Mesenchymal stem cell (in vitro differentiated cells and primary cell): Measurements from ENCODE around the gene SLC8A1.
A peak's percentile ranks its signal among the peaks of the same experiment; 100 is the strongest.

Experiments used
- DNase-seq: peaks from one replicate; pipeline ENCODE4 v3.0.0-alpha.2; 2013
- H2AFZ ChIP-seq: one replicate; pipeline ENCODE4 v1.6.1; 2013; ENCODE audit warnings: low read depth, mild to moderate bottlenecking, control low read depth, inconsistent platforms, low read length, moderate library complexity
- H2AK5ac ChIP-seq: 2 replicates; pipeline ENCODE4 v1.6.1; 2013; ENCODE audit warnings: low read length, moderate library complexity, mild to moderate bottlenecking, inconsistent platforms; ENCODE audit not compliant: severe bottlenecking
- H2BK120ac ChIP-seq: one replicate; pipeline ENCODE4 v1.6.1; 2013; ENCODE audit warnings: low read depth, mild to moderate bottlenecking, inconsistent platforms, low read length, moderate library complexity
- H2BK12ac ChIP-seq, 2 experiments: one replicate each; pipeline ENCODE4 v1.6.1; 2013; ENCODE audit warnings: inconsistent platforms in 2 of 2, low read length in 2 of 2, mild to moderate bottlenecking in 2 of 2, moderate library complexity in 2 of 2, control low read depth in 1 of 2
- H2BK15ac ChIP-seq: one replicate; pipeline ENCODE4 v1.6.1; 2013; ENCODE audit warnings: mild to moderate bottlenecking, low read depth, inconsistent platforms; ENCODE audit not compliant: poor library complexity, severe bottlenecking
- H2BK5ac ChIP-seq: 2 replicates; pipeline ENCODE4 v1.6.1; 2013; ENCODE audit warnings: low read depth, mild to moderate bottlenecking, low read length, control low read depth, inconsistent platforms; ENCODE audit not compliant: poor library complexity, severe bottlenecking
- H3K14ac ChIP-seq, 2 experiments: one replicate each; pipeline ENCODE4 v1.6.1; 2013; ENCODE audit warnings: inconsistent platforms in 2 of 2, low read length in 2 of 2, control low read depth in 1 of 2, mild to moderate bottlenecking in 1 of 2, moderate library complexity in 1 of 2
- H3K18ac ChIP-seq, 2 experiments: one replicate each; pipeline ENCODE4 v1.6.1; 2013; ENCODE audit warnings: inconsistent platforms in 2 of 2, low read length in 2 of 2, control low read depth in 1 of 2, low read depth in 1 of 2, mild to moderate bottlenecking in 1 of 2
- H3K23ac ChIP-seq, 2 experiments: one replicate each; pipeline ENCODE4 v1.6.1; 2013; ENCODE audit warnings: inconsistent platforms in 2 of 2, low read length in 2 of 2, mild to moderate bottlenecking in 2 of 2, moderate library complexity in 2 of 2, control low read depth in 1 of 2
- H3K27ac ChIP-seq: 2 replicates; pipeline ENCODE4 v1.5.1; 2013; ENCODE audit warnings: mild to moderate bottlenecking, moderate library complexity, low read length, control low read depth, inconsistent platforms; ENCODE audit not compliant: poor library complexity, severe bottlenecking
- H3K27me3 ChIP-seq, 2 experiments: 2 replicates each; pipeline versions ENCODE4 v1.6.1 to v1.7.0; 2013; ENCODE audit warnings: low read length in 2 of 2, mild to moderate bottlenecking in 2 of 2, moderate library complexity in 2 of 2, control low read depth in 1 of 2, inconsistent platforms in 1 of 2; ENCODE audit not compliant: control insufficient read depth in 1 of 2, insufficient read depth in 1 of 2
- H3K36me3 ChIP-seq, 2 experiments: 2 replicates each; pipeline versions ENCODE4 v1.6.1 to v1.7.0; 2013; ENCODE audit warnings: low read length in 2 of 2, control low read depth in 1 of 2, inconsistent platforms in 1 of 2, low read depth in 1 of 2, mild to moderate bottlenecking in 1 of 2; ENCODE audit not compliant: insufficient read depth in 2 of 2, control insufficient read depth in 1 of 2
- H3K4ac ChIP-seq, 2 experiments: one replicate each; pipeline ENCODE4 v1.6.1; 2013; ENCODE audit warnings: inconsistent platforms in 2 of 2, low read length in 2 of 2, mild to moderate bottlenecking in 2 of 2, moderate library complexity in 2 of 2, control low read depth in 1 of 2, low read depth in 1 of 2
- H3K4me1 ChIP-seq: 2 replicates; pipeline ENCODE4 v1.6.1; 2013; ENCODE audit warnings: low read depth, low read length, control low read depth; ENCODE audit not compliant: control insufficient read depth, insufficient read depth
- H3K4me2 ChIP-seq: 2 replicates; pipeline ENCODE4 v1.6.1; 2013; ENCODE audit warnings: low read length, mild to moderate bottlenecking, inconsistent platforms; ENCODE audit not compliant: poor library complexity, severe bottlenecking
- H3K4me3 ChIP-seq, 2 experiments: 2 replicates each; pipeline versions ENCODE4 v1.5.1 to v1.7.0; 2013; ENCODE audit warnings: low read length in 2 of 2, mild to moderate bottlenecking in 2 of 2, control low read depth in 1 of 2, low read depth in 1 of 2; ENCODE audit not compliant: insufficient read depth in 1 of 2
- H3K79me1 ChIP-seq: replicated peaks from 2 replicates; pipeline ENCODE4 v1.6.1; 2013; ENCODE audit warnings: mild to moderate bottlenecking, control low read depth, low read length, inconsistent platforms; ENCODE audit not compliant: poor library complexity, severe bottlenecking
- H3K9ac ChIP-seq: 2 replicates; pipeline ENCODE4 v1.7.0; 2013; ENCODE audit warnings: mild to moderate bottlenecking, low read length, moderate library complexity
- H3K9me3 ChIP-seq: 2 replicates; pipeline ENCODE4 v1.7.0; 2013; ENCODE audit warnings: mild to moderate bottlenecking, low read length; ENCODE audit not compliant: control insufficient read depth
- H4K8ac ChIP-seq: one replicate; pipeline ENCODE4 v1.6.1; 2013; ENCODE audit warnings: inconsistent platforms, mild to moderate bottlenecking, low read length, moderate library complexity
- H4K91ac ChIP-seq: one replicate; pipeline ENCODE4 v1.6.1; 2013; ENCODE audit warnings: mild to moderate bottlenecking, low read length, inconsistent platforms
- WGBS: methylation state at CpG from one replicate; pipeline ENCODE4 v1.1.7; 2013; ENCODE audit warnings: mixed read lengths; 5-methylcytosine and 5-hydroxymethylcytosine counted together

SLC8A1 gene

GRCh38 chr2:40127146-40127545 lies 324.7 kb downstream of the SLC8A1 start:
- Histone ChIP-seq H2BK120ac (no peak overlapping the region), H3K9me3 (no peaks in the 10 kb centered on the region), H3K36me3 (no peaks in the 10 kb centered on the region), H3K4me3 (no peak overlapping the region), H3K4ac (no peak overlapping the region), H3K79me1 (no peaks in the 10 kb centered on the region), H3K27me3 (no peaks in the 10 kb centered on the region), H2BK12ac (no peak overlapping the region), H2AK5ac (no peak overlapping the region), H3K4me1 (peaks cover 5% of the 10 kb centered on the region), H3K9ac (no peak overlapping the region), H4K91ac (no peak overlapping the region), H3K18ac (no peak overlapping the region), H4K8ac (no peak overlapping the region), H2AFZ (no peak overlapping the region), H3K4me2 (no peak overlapping the region), H3K27ac (no peak overlapping the region), H2BK5ac (no peak overlapping the region), H2BK15ac (no peak overlapping the region), H3K23ac (no peak overlapping the region), H3K14ac (no peak overlapping the region)
- DNase-seq = no peak
- no CpG with 5 or more reads among the region's 3 CpGs for WGBS

- Histone ChIP-seq H3K14ac (no peak overlapping the region), H4K91ac (no peak overlapping the region), H3K9me3 (no peaks in the 10 kb centered on the region), H3K36me3 (no peaks in the 10 kb centered on the region), H3K4me2 (no peak overlapping the region), H4K8ac (no peak overlapping the region), H3K23ac (no peak overlapping the region), H2AK5ac (no peak overlapping the region), H3K27ac (no peak overlapping the region), H2AFZ (no peak overlapping the region), H3K79me1 (no peaks in the 10 kb centered on the region), H2BK12ac (no peak overlapping the region), H3K9ac (no peak overlapping the region), H2BK120ac (no peak overlapping the region), H3K4me1 (peaks cover 5% of the 10 kb centered on the region), H3K4ac (no peak overlapping the region), H3K27me3 (no peaks in the 10 kb centered on the region), H3K4me3 (no peak overlapping the region), H3K18ac (no peak overlapping the region), H2BK5ac (no peak overlapping the region), H2BK15ac (no peak overlapping the region)
- DNase-seq = no peak
- no CpG with 5 or more reads among the region's 3 CpGs for WGBS
Measured at GRCh38 chr2:40126006-40126405, 325.9 kb downstream of the SLC8A1 start.

GRCh38 chr2:40123746-40124145 lies 328.1 kb downstream of the SLC8A1 start:
- WGBS = 91% methylated on average over 2 of the region's 3 CpGs
- Histone ChIP-seq H2BK12ac (no peak overlapping the region), H3K9ac (peak overlapping the region; percentile 54), H4K91ac (no peak overlapping the region), H3K4me2 (no peak overlapping the region), H3K27me3 (no peaks in the 10 kb centered on the region), H3K4me1 (peaks cover 1% of the 10 kb centered on the region), H3K14ac (no peak overlapping the region), H3K27ac (no peak overlapping the region), H3K18ac (no peak overlapping the region), H2BK15ac (no peak overlapping the region), H3K79me1 (no peaks in the 10 kb centered on the region), H3K4me3 (peak overlapping the region in 1 of 2 experiments; percentile 46), H4K8ac (no peak overlapping the region), H3K23ac (no peak overlapping the region), H3K9me3 (no peaks in the 10 kb centered on the region), H2BK5ac (no peak overlapping the region), H2AK5ac (no peak overlapping the region), H2BK120ac (no peak overlapping the region), H2AFZ (no peak overlapping the region), H3K4ac (no peak overlapping the region), H3K36me3 (no peaks in the 10 kb centered on the region)
- no peak for DNase-seq

- Histone ChIP-seq H3K18ac (no peak overlapping the region), H2AK5ac (no peak overlapping the region), H2BK120ac (no peak overlapping the region), H3K4ac (no peak overlapping the region), H3K4me1 (peaks cover 1% of the 10 kb centered on the region), H2BK15ac (no peak overlapping the region), H3K4me3 (peak overlapping the region in 1 of 2 experiments; percentile 46), H3K4me2 (no peak overlapping the region), H3K14ac (no peak overlapping the region), H2AFZ (no peak overlapping the region), H2BK5ac (no peak overlapping the region), H4K91ac (no peak overlapping the region), H3K9me3 (no peaks in the 10 kb centered on the region), H2BK12ac (no peak overlapping the region), H3K36me3 (no peaks in the 10 kb centered on the region), H3K27me3 (no peaks in the 10 kb centered on the region), H3K27ac (no peak overlapping the region), H3K23ac (no peak overlapping the region), H3K79me1 (no peaks in the 10 kb centered on the region), H3K9ac (peak overlapping the region; percentile 54), H4K8ac (no peak overlapping the region)
- WGBS = no CpG with 5 or more reads among the region's 1 CpG
- no peak for DNase-seq
Measured at GRCh38 chr2:40123326-40123725, 328.6 kb downstream of the SLC8A1 start.
